Ishikawa (cell line): ENCODE results near the gene ZFAND3.

ENCODE experiments used
- CEBPB ChIP-seq: IDR thresholded peaks from 2 replicates; pipeline ENCODE4 v1.6.1; 2012
- CREB1 ChIP-seq: IDR thresholded peaks from 2 replicates; pipeline ENCODE4 v1.6.1; 2012; ENCODE audit warnings: low read depth
- EGR1 ChIP-seq: IDR thresholded peaks from 2 replicates; pipeline ENCODE4 v1.6.1; 2012
- EP300 ChIP-seq: IDR thresholded peaks from 2 replicates; pipeline ENCODE4 v1.6.1; 2012; ENCODE audit warnings: borderline replicate concordance
- FOXM1 ChIP-seq: IDR thresholded peaks from 2 replicates; pipeline ENCODE4 v1.6.1; 2012; ENCODE audit warnings: low read depth, borderline replicate concordance
- NFIC ChIP-seq: IDR thresholded peaks from 2 replicates; pipeline ENCODE4 v1.6.1; 2012
- RAD21 ChIP-seq: IDR thresholded peaks from 2 replicates; pipeline ENCODE4 v1.6.1; 2012; ENCODE audit warnings: low read depth
- REST ChIP-seq: IDR thresholded peaks from 2 replicates; pipeline ENCODE4 v1.6.1; 2012; ENCODE audit warnings: low read depth, mild to moderate bottlenecking
- TAF1 ChIP-seq: IDR thresholded peaks from 2 replicates; pipeline ENCODE4 v1.6.1; 2012; ENCODE audit warnings: low read depth, mild to moderate bottlenecking
- TCF12 ChIP-seq: IDR thresholded peaks from 2 replicates; pipeline ENCODE4 v1.6.1; 2012; ENCODE audit warnings: low read depth
- TEAD4 ChIP-seq: IDR thresholded peaks from 2 replicates; pipeline ENCODE4 v1.6.1; 2012
- YY1 ChIP-seq: IDR thresholded peaks from 2 replicates; pipeline ENCODE4 v1.6.1; 2012; ENCODE audit warnings: low read depth
- ZBTB7A ChIP-seq: IDR thresholded peaks from 2 replicates; pipeline ENCODE4 v1.6.1; 2012; ENCODE audit warnings: low read depth
- TF ChIP-seq, protein P1 (sequence below): IDR thresholded peaks from 2 replicates; pipeline ENCODE4 v1.6.1; 2012
- TF ChIP-seq, protein P2 (sequence below): IDR thresholded peaks from 2 replicates; pipeline ENCODE4 v1.6.1; 2012

Gene ZFAND3

GRCh38 chr6:38179794-38180430 lies 360.4 kb downstream of the ZFAND3 start:
- TF ChIP-seq, protein P1, sequence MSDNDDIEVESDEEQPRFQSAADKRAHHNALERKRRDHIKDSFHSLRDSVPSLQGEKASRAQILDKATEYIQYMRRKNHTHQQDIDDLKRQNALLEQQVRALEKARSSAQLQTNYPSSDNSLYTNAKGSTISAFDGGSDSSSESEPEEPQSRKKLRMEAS = no peak
- TF ChIP-seq, protein P2, sequence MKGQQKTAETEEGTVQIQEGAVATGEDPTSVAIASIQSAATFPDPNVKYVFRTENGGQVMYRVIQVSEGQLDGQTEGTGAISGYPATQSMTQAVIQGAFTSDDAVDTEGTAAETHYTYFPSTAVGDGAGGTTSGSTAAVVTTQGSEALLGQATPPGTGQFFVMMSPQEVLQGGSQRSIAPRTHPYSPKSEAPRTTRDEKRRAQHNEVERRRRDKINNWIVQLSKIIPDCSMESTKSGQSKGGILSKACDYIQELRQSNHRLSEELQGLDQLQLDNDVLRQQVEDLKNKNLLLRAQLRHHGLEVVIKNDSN = no peak
- TF ChIP-seq REST (no peak), FOXM1 (no peak), ZBTB7A (no peak), RAD21 (no peak), TAF1 (no peak), EP300 (no peak)

GRCh38 chr6:38180586-38180985 lies 361.1 kb downstream of the ZFAND3 start:
- no peak for TF ChIP-seq NFIC
- TF ChIP-seq CREB1 = no peak
- TF ChIP-seq, protein P2 = no peak
- no peak for TF ChIP-seq REST
- no peak for TF ChIP-seq TCF12
- no peak for TF ChIP-seq EP300
- TF ChIP-seq TEAD4 = no peak
- TF ChIP-seq EGR1 = no peak
- no peak for TF ChIP-seq TAF1
- no peak for TF ChIP-seq ZBTB7A
- TF ChIP-seq RAD21 = no peak
- TF ChIP-seq, protein P1 = no peak

DNA sequence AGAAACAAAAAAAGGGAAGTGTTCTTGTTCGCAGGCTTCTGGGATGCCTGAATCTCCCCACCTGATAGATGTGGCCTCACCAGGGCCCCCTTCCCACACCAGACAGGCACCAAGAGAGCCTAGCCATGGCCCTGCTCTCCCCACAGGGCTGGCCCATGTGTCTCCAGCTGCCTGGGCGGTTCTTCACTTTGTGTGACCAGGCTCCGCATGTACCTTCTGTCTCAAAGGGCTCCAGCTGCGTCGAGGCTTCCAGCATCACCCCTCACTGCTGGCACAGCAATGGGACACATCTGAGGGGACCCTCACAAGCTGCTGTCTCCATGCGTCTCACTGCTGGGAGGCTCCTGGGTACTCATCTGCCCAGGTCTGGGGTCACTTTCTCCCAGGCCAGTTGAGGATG lies 362.9 kb downstream of the ZFAND3 start:
- TF ChIP-seq ZBTB7A (no peak), YY1 (no peak), EGR1 (no peak), NFIC (no peak), TAF1 (no peak), CEBPB (no peak), TEAD4 (no peak), CREB1 (no peak), TCF12 (no peak), FOXM1 (no peak)
- TF ChIP-seq, protein P1 = no peak
- TF ChIP-seq, protein P2 = no peak

- TF ChIP-seq ZBTB7A (no peak), CREB1 (no peak), RAD21 (no peak), YY1 (no peak), TEAD4 (no peak), REST (no peak), TAF1 (no peak), CEBPB (no peak), EP300 (no peak), FOXM1 (no peak)
- TF ChIP-seq, protein P1 = no peak
Measured at GRCh38 chr6:38183856-38184584, 364.5 kb downstream of the ZFAND3 start.
